Raji (cell line): ENCODE data around the gene PALD1.
A peak's percentile ranks its signal among the peaks of the same experiment; 100 is the strongest.

ENCODE experiments used
- POLR2A ChIP-seq: IDR thresholded peaks from 2 replicates; pipeline ENCODE4 v1.6.1; 2011; ENCODE audit warnings: low read depth, low read length, control low read depth; ENCODE audit not compliant: insufficient read depth

The PALD1 gene

GRCh38 chr10:70504521-70505358 lies 26.2 kb downstream of the PALD1 start:
- no peak for TF ChIP-seq POLR2A

GRCh38 chr10:70505908-70506307 lies 27.3 kb downstream of the PALD1 start:
- TF ChIP-seq POLR2A: no peak

- TF ChIP-seq POLR2A: no peak
Measured at GRCh38 chr10:70507966-70508365, 29.4 kb downstream of the PALD1 start.

- no peak for TF ChIP-seq POLR2A
Measured at GRCh38 chr10:70508912-70509756, 30.6 kb downstream of the PALD1 start.

- no peak for TF ChIP-seq POLR2A
Measured at GRCh38 chr10:70509757-70510147, 31.2 kb downstream of the PALD1 start.

GRCh38 chr10:70510453-70510852 lies 31.9 kb downstream of the PALD1 start:
- no peak for TF ChIP-seq POLR2A

GRCh38 chr10:70510904-70511303 lies 32.3 kb downstream of the PALD1 start:
- TF ChIP-seq POLR2A: no peak

GRCh38 chr10:70512149-70512639 lies 33.6 kb downstream of the PALD1 start:
- TF ChIP-seq POLR2A: no peak

GRCh38 chr10:70513848-70514309 lies 35.3 kb downstream of the PALD1 start:
- TF ChIP-seq POLR2A: 0 out of 2 replicates have a peak, but pooled peaks have one; percentile 16

GRCh38 chr10:70514591-70514990 lies 36.0 kb downstream of the PALD1 start:
- no peak for TF ChIP-seq POLR2A

GRCh38 chr10:70515035-70515667 lies 36.6 kb downstream of the PALD1 start:
- TF ChIP-seq POLR2A: no peak

GRCh38 chr10:70518695-70519094 lies 40.1 kb downstream of the PALD1 start:
- no peak for TF ChIP-seq POLR2A

GRCh38 chr10:70523057-70523456 lies 44.5 kb downstream of the PALD1 start:
- TF ChIP-seq POLR2A: no peak

- TF ChIP-seq POLR2A: no peak
Measured at GRCh38 chr10:70523549-70523948, 45.0 kb downstream of the PALD1 start.

GRCh38 chr10:70528314-70528713 lies 49.7 kb downstream of the PALD1 start:
- no peak for TF ChIP-seq POLR2A

- no peak for TF ChIP-seq POLR2A
Measured at GRCh38 chr10:70528741-70529362, 50.3 kb downstream of the PALD1 start.
